Thoracic aorta (tissue), 2 donors: ENCODE data around the gene LARGE2. TPM values are rescaled to one million over a fixed set of nuclear protein-coding genes. Genes with fewer than 3 reads are reported as not detected.

Experiments used
- ATAC-seq: fragments of 150-250 bp; one replicate; pipeline ENCODE4 v1.8.0; 2017; ENCODE audit warnings: low read depth; ENCODE audit not compliant: insufficient number of reproducible peaks, low FRiP score
- DNase-seq: peaks from one replicate; pipeline ENCODE4 v3.0.0-alpha.2; 2020; ENCODE audit warnings: low spot score
- H3K27ac ChIP-seq, 2 donors: fragments of 200-600 bp; sonication (generic); 1 replicate in 1 of 2; 2 replicates in 1 of 2; pipeline ENCODE4 v1.5.1; 2016; ENCODE audit warnings: mild to moderate bottlenecking in 2 of 2, moderate library complexity in 2 of 2
- H3K27me3 ChIP-seq: fragments of 200-600 bp; sonication (generic); replicated peaks from 2 replicates; pipeline ENCODE4 v1.6.0; 2016; ENCODE audit warnings: mild to moderate bottlenecking; ENCODE audit not compliant: insufficient read depth
- H3K36me3 ChIP-seq: fragments of 200-600 bp; sonication (generic); one replicate; pipeline ENCODE4 v1.5.1; 2016
- H3K4me1 ChIP-seq, 2 donors: fragments of 200-600 bp; sonication (generic); 1 replicate in 1 of 2; 2 replicates in 1 of 2; pipeline versions ENCODE4 v1.5.1 to v1.6.0; 2016; ENCODE audit warnings: low read depth in 2 of 2, mild to moderate bottlenecking in 1 of 2; ENCODE audit not compliant: control insufficient read depth in 1 of 2
- H3K4me3 ChIP-seq: fragments of 200-600 bp; sonication (generic); 2 replicates; pipeline ENCODE4 v1.5.1; 2016; ENCODE audit warnings: mild to moderate bottlenecking
- H3K9me3 ChIP-seq: fragments of 200-600 bp; sonication (generic); 2 replicates; pipeline ENCODE4 v1.5.1; 2016
- CTCF ChIP-seq: fragments of 200-600 bp; sonication (generic); IDR thresholded peaks from one replicate; pipeline ENCODE4 v1.5.1; 2019; ENCODE audit warnings: antibody characterized with exemption
- total RNA-seq, 2 donors: library from RNA; depleted of rRNA; stranded (reverse); fragments of >200 nt; gene quantifications; one replicate each; pipeline versions ENCODE4 v1.1.0 to v1.2.3, GENCODE V29; 2016

Gene LARGE2
- total RNA-seq, 2 donors from 2014 or later, result 3.1 TPM; not detected in 1

GRCh38 chr11:45921561-45922424 is 663 bp upstream of the LARGE2 start:
- Histone ChIP-seq H3K27me3 (peaks cover 6% of the 10 kb centered on the region), H3K36me3 (no peaks in the 10 kb centered on the region), H3K4me3 (peak overlapping the region; percentile 57), H3K27ac (no peak overlapping the region), H3K4me1 (peaks cover 12 to 23% of the 10 kb centered on the region in 2 donors), H3K9me3 (no peaks in the 10 kb centered on the region)
- no peak for TF ChIP-seq CTCF
- no peak for DNase-seq
- ATAC-seq, result no peak

- H3K27me3 ChIP-seq, result peaks cover 6% of the 10 kb centered on the region
- DNase-seq, result no peak
- no peak for ATAC-seq
- H3K4me3 ChIP-seq, result no peak overlapping the region
- no peaks in the 10 kb centered on the region for H3K36me3 ChIP-seq
- H3K27ac ChIP-seq, result no peak overlapping the region
- TF ChIP-seq CTCF, result no peak
- H3K4me1 ChIP-seq, result peaks cover 7 to 16% of the 10 kb centered on the region in 2 donors
- H3K9me3 ChIP-seq, result no peaks in the 10 kb centered on the region
Observed at GRCh38 chr11:45924036-45924915, 1.8 kb downstream of the LARGE2 start.

- ATAC-seq (no peak), DNase-seq (no peak)
- H3K9me3 ChIP-seq, result no peaks in the 10 kb centered on the region
- peaks cover 7 to 16% of the 10 kb centered on the region in 2 donors for H3K4me1 ChIP-seq
- H3K36me3 ChIP-seq, result no peaks in the 10 kb centered on the region
- H3K27ac ChIP-seq, result no peak overlapping the region
- no peak overlapping the region for H3K4me3 ChIP-seq
- H3K27me3 ChIP-seq, result peaks cover 6% of the 10 kb centered on the region
- TF ChIP-seq CTCF, result no peak
Observed at GRCh38 chr11:45924927-45925326, 2.5 kb downstream of the LARGE2 start.

- no peak for DNase-seq
- no peak for ATAC-seq
- Histone ChIP-seq H3K4me1 (peaks cover 7 to 16% of the 10 kb centered on the region in 2 donors), H3K27ac (no peak overlapping the region), H3K27me3 (peaks cover 6% of the 10 kb centered on the region), H3K36me3 (no peaks in the 10 kb centered on the region), H3K4me3 (no peak overlapping the region), H3K9me3 (no peaks in the 10 kb centered on the region)
- TF ChIP-seq CTCF, result no peak
Observed at GRCh38 chr11:45925550-45925949, 3.1 kb downstream of the LARGE2 start.

GRCh38 chr11:45926001-45926401 is 3.5 kb downstream of the LARGE2 start:
- Histone ChIP-seq H3K4me3 (no peak overlapping the region), H3K27ac (no peak overlapping the region), H3K4me1 (peaks cover 7 to 16% of the 10 kb centered on the region in 2 donors), H3K27me3 (peaks cover 6% of the 10 kb centered on the region), H3K36me3 (no peaks in the 10 kb centered on the region), H3K9me3 (no peaks in the 10 kb centered on the region)
- ATAC-seq (no peak), DNase-seq (no peak)
- no peak for TF ChIP-seq CTCF
